ENCODE data around the gene RAB1A. TPM values are rescaled to one million over a fixed set of nuclear protein-coding genes. Genes with fewer than 3 reads are reported as not detected.

RAB1A gene
- total RNA-seq, 4 donors from 2014 or later, result 87.1 to 114 (median 98.8) TPM

DNA sequence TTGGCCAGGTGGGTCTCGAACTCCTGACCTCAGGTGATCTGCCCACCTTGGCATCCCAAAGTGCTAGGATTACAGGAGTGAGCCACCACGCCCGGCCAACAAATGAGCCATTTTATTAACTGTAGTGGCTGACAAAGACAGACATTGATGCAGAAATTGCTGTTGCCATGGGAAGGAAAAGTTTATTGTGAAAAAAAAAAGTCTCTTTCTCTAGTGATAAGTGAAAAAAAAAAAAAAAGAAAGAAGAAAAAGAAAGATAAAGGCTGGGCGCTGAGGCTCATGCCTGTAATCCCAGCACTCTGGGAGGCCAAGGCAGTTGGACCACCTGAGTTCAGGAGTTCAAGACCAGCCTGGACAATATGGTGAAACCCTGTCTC is 39.8 kb upstream of the RAB1A start:
- no peaks in the 10 kb centered on the region for H3K27me3 ChIP-seq
- H3K9me3 ChIP-seq, result no peaks in the 10 kb centered on the region
- intact Hi-C loops (cut with DNase I), result no loop called here

GRCh38 chr2:65165558-65165957 is 35.7 kb upstream of the RAB1A start:
- H3K27ac ChIP-seq, result no peak overlapping the region
- 83 to 91% methylated on average over 7 of the region's 7 CpGs for WGBS, 2 donors
- H3K36me3 ChIP-seq, result no peaks in the 10 kb centered on the region
- H3K4me1 ChIP-seq, result peaks cover 5 to 6% of the 10 kb centered on the region in 2 donors
- no peak overlapping the region for H3K4me3 ChIP-seq (replicated peaks in 1 of 3)
- H3K27me3 ChIP-seq, result no peaks in the 10 kb centered on the region
- TF ChIP-seq POLR2A (IDR thresholded peaks at IDR 0.05), result no peak
- TF ChIP-seq, protein P1, sequence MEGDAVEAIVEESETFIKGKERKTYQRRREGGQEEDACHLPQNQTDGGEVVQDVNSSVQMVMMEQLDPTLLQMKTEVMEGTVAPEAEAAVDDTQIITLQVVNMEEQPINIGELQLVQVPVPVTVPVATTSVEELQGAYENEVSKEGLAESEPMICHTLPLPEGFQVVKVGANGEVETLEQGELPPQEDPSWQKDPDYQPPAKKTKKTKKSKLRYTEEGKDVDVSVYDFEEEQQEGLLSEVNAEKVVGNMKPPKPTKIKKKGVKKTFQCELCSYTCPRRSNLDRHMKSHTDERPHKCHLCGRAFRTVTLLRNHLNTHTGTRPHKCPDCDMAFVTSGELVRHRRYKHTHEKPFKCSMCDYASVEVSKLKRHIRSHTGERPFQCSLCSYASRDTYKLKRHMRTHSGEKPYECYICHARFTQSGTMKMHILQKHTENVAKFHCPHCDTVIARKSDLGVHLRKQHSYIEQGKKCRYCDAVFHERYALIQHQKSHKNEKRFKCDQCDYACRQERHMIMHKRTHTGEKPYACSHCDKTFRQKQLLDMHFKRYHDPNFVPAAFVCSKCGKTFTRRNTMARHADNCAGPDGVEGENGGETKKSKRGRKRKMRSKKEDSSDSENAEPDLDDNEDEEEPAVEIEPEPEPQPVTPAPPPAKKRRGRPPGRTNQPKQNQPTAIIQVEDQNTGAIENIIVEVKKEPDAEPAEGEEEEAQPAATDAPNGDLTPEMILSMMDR (IDR thresholded peaks at IDR 0.05), result no peak
- no peak for DNase-seq
- no peaks in the 10 kb centered on the region for H3K9me3 ChIP-seq
- intact Hi-C loops (cut with DNase I), result no loop called here

More for the DNA sequence above, 39.8 kb upstream of the RAB1A start:
- Histone ChIP-seq H3K4me1 (peaks cover 5 to 6% of the 10 kb centered on the region in 2 donors), H3K36me3 (no peaks in the 10 kb centered on the region), H3K4me3 (replicated peaks in 1 of 3) (no peak overlapping the region), H3K27ac (no peak overlapping the region)
- no peak for DNase-seq
- WGBS, 2 donors, result 91% methylated on average over 4 of the region's 4 CpGs
- TF ChIP-seq, protein P1 (IDR thresholded peaks at IDR 0.05), result no peak
- no peak for TF ChIP-seq POLR2A (IDR thresholded peaks at IDR 0.05)

- intact Hi-C loops (cut with DNase I), result no loop called here
- WGBS, 2 donors, result 65 to 68% methylated on average over 2 of the region's 2 CpGs
- TF ChIP-seq, protein P1 (IDR thresholded peaks at IDR 0.05), result no peak
- TF ChIP-seq POLR2A (IDR thresholded peaks at IDR 0.05), result no peak
- Histone ChIP-seq H3K4me1 (peaks cover 5 to 6% of the 10 kb centered on the region in 2 donors), H3K27ac (peak overlapping the region in 1 of 3 donors; percentile 21), H3K4me3 (replicated peaks in 1 of 3) (no peak overlapping the region), H3K36me3 (no peaks in the 10 kb centered on the region), H3K27me3 (no peaks in the 10 kb centered on the region), H3K9me3 (no peaks in the 10 kb centered on the region)
- DNase-seq, result no peak
These were observed 34.6 kb upstream of the RAB1A start for GRCh38 chr2:65164426-65164891.

DNA sequence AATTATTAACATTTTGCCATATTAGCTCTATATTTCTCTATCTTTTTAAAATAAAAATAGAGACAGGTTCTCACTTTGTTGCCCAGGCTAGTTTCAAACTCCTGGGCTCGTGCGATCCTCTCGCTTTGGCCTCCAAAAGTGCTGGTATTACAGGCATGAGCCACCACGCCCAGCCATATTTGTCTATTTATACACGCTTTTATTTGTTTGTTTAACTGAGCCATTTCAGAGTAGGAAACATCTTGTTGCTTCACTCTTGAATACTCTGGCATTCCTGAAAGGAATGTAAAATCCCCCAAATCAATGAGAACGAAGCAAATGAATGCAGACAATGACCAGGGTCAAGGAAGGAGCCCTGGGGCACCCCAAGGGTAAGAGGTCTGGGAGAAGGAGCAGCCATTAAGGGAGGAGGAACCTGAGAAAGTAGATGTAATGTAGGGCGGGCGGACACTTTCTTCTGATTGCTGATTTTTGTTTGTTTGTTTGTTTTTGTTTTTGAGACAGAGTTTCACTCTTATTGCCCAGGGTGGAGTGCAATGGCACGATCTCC is 31.7 kb upstream of the RAB1A start:
- H3K4me3 ChIP-seq (replicated peaks in 1 of 3), result no peak overlapping the region

GRCh38 chr2:65159906-65160305 is 30.0 kb upstream of the RAB1A start:
- Histone ChIP-seq H3K4me3 (replicated peaks in 1 of 3) (no peak overlapping the region), H3K27me3 (no peaks in the 10 kb centered on the region), H3K36me3 (no peaks in the 10 kb centered on the region), H3K4me1 (no peaks in the 10 kb centered on the region), H3K27ac (no peak overlapping the region), H3K9me3 (no peaks in the 10 kb centered on the region)
- intact Hi-C loops (cut with DNase I), result no loop called here
- 74 to 80% methylated on average over 2 of the region's 2 CpGs for WGBS, 2 donors
- no peak for DNase-seq
- TF ChIP-seq POLR2A (IDR thresholded peaks at IDR 0.05), result no peak
- TF ChIP-seq, protein P1 (IDR thresholded peaks at IDR 0.05), result no peak

More for the DNA sequence above, 31.7 kb upstream of the RAB1A start:
- no peaks in the 10 kb centered on the region for H3K27me3 ChIP-seq
- H3K4me1 ChIP-seq, result no peaks in the 10 kb centered on the region
- TF ChIP-seq POLR2A (IDR thresholded peaks at IDR 0.05), result no peak
- TF ChIP-seq, protein P1 (IDR thresholded peaks at IDR 0.05), result no peak
- intact Hi-C loops (cut with DNase I), result no loop called here
- 75 to 81% methylated on average over 9 of the region's 9 CpGs for WGBS, 2 donors
- no peak overlapping the region for H3K27ac ChIP-seq
- no peak for DNase-seq
- no peaks in the 10 kb centered on the region for H3K36me3 ChIP-seq
- H3K9me3 ChIP-seq, result no peaks in the 10 kb centered on the region

All from thyroid gland (tissue), 4 donors.